HG02571 (cell line): ENCODE data around the gene B4GALT7.
"Not testable (repeated sequence)": the region's sequence is repeated elsewhere in the genome, so short reads cannot be mapped to it uniquely, and the experiment has no call there.

Experiments
- ATAC-seq: cut with Tn5 transposase; IDR thresholded peaks from one replicate; pipeline ENCODE4 v1.9.1; 2021; ENCODE audit warnings: mild to moderate bottlenecking, moderate library complexity; ENCODE audit not compliant: unreplicated experiment

B4GALT7 gene

GRCh38 chr5:177608243-177609075 lies 8.5 kb downstream of the B4GALT7 start:
- no peak for ATAC-seq

- no peak for ATAC-seq
Measured at GRCh38 chr5:177609076-177610059, 9.4 kb downstream of the B4GALT7 start.

- no peak for ATAC-seq
Measured at GRCh38 chr5:177610131-177610769, 10.3 kb downstream of the B4GALT7 start.

- ATAC-seq = no peak
Measured at GRCh38 chr5:177610770-177611445, 11.0 kb downstream of the B4GALT7 start.

GRCh38 chr5:177611446-177612214 lies 11.7 kb downstream of the B4GALT7 start:
- no peak for ATAC-seq

- no peak for ATAC-seq
Measured at GRCh38 chr5:177612215-177612673, 12.3 kb downstream of the B4GALT7 start.

GRCh38 chr5:177620560-177620959 lies 20.6 kb downstream of the B4GALT7 start:
- no peak for ATAC-seq

- ATAC-seq = not testable (repeated sequence)
Measured at GRCh38 chr5:177624172-177624571, 24.2 kb downstream of the B4GALT7 start.

GRCh38 chr5:177630186-177630585 lies 30.3 kb downstream of the B4GALT7 start:
- ATAC-seq = not testable (repeated sequence)

GRCh38 chr5:177634912-177635311 lies 35.0 kb downstream of the B4GALT7 start:
- ATAC-seq = not testable (repeated sequence)

GRCh38 chr5:177645462-177645861 lies 45.5 kb downstream of the B4GALT7 start:
- not testable (repeated sequence) for ATAC-seq

- ATAC-seq = not testable (repeated sequence)
Measured at GRCh38 chr5:177651235-177651634, 51.3 kb downstream of the B4GALT7 start.

- not testable (repeated sequence) for ATAC-seq
Measured at GRCh38 chr5:177657846-177658245, 57.9 kb downstream of the B4GALT7 start.

GRCh38 chr5:177658542-177658941 lies 58.6 kb downstream of the B4GALT7 start:
- ATAC-seq = not testable (repeated sequence)
